Loucy (cell line): ENCODE data around the gene JARID2.

Experiments
- CTCF ChIP-seq: fragments of 200-600 bp; sonication (generic); conservative IDR thresholded peaks from 2 replicates; pipeline ENCODE4 v1.5.1; 2014; ENCODE audit warnings: mild to moderate bottlenecking, antibody characterized with exemption, low read length
- EZH2phosphoT487 ChIP-seq: fragments of 200-600 bp; IDR thresholded peaks from 2 replicates; pipeline ENCODE4 v1.6.1; 2018; ENCODE audit warnings: antibody characterized with exemption, mild to moderate bottlenecking, moderate library complexity, borderline replicate concordance

- TF ChIP-seq EZH2phosphoT487 (no peak), CTCF (no peak)
Observed at GRCh38 chr6:15352845-15353244, 107.0 kb downstream of the JARID2 start.
